GM21619 (cell line): Measurements from ENCODE around the gene PI4KA.
A peak's percentile ranks its signal among the peaks of the same experiment; 100 is the strongest.
"Not testable (repeated sequence)": the region's sequence is repeated elsewhere in the genome, so short reads cannot be mapped to it uniquely, and the experiment has no call there.

Experiments used
- ATAC-seq: cut with Tn5 transposase; IDR thresholded peaks from one replicate; pipeline ENCODE4 v1.9.1; 2021; ENCODE audit not compliant: unreplicated experiment

PI4KA gene

GRCh38 chr22:20858615-20859416 lies at the start of gene PI4KA, which contains the start of gene SNAP29:
TSS of gene PI4KA (minus strand) at chr22:20858811. CDS start at chr22:20858725, 86 bp downstream.
TSS of gene SNAP29 (plus strand) at chr22:20859007. CDS start at chr22:20859111, 104 bp downstream.
- ATAC-seq = peak; percentile 90

DNA sequence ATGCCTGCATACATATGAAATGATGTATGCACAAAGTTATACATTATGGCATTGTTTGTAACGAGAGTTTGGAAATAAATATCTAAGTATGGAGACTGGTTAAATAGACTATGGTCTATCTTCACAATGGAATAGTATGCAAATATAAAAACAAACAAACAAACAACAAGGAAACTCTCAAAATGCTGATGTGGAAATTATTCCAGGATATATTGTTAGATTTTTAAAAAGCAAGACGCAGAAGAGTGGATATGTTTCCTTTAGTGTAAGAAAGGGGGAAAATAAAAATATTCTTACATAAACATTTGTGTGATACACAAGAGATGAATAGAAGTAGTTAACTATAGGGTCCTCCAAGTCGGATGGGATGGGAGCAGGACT lies 47.8 kb upstream of the PI4KA start:
- ATAC-seq = no peak

GRCh38 chr22:20905415-20906386 lies 47.1 kb upstream of the PI4KA start:
- no peak for ATAC-seq

- ATAC-seq = no peak
These were observed 46.4 kb upstream of the PI4KA start for GRCh38 chr22:20904980-20905355.

- ATAC-seq = no peak
These were observed 45.7 kb upstream of the PI4KA start for GRCh38 chr22:20904008-20904979.

- no peak for ATAC-seq
These were observed 44.5 kb upstream of the PI4KA start for GRCh38 chr22:20903093-20903492.

DNA sequence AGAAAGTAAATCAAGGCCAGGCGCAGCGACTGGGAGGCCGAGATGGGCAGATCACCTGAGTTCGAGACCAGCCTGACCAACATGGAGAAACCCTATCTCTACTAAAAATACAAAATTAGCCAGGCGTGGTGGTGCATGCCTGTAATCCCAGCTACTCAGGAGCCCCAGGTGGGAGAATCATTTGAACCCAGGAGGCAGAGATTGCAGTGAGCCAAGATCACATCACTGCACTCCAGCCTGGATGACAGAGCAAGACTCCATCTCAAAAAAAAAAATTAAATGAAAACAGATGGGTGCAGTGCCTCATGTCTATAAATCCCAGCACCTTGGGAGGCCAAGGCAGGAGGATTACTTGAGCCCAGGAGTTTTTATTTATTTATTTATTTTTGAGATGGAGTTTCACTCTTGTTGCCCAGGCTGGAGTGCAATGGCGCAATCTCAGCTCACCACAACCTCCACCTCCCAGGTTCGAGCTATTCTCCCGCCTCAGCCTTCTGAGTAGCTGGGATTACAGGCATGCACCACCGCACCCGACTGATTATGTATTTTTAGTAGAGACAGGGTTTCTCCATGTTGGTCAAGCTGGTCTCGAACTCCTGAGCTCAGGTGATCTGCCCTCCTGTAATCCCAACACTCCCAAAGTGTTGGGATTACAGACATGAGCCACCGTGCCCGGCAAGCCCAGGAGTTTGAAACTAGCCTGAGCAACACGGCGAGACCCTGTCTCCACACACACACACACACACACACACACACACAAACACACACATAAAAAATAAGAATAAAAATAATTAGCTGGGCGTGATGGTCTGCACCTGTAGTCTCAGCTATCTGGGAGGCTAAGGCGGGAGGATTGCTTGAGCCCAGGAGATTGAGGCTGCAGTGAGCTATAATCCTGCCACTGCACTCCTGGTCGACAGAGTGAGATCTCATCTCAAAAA lies 42.8 kb upstream of the PI4KA start:
- not testable (repeated sequence) for ATAC-seq

DNA sequence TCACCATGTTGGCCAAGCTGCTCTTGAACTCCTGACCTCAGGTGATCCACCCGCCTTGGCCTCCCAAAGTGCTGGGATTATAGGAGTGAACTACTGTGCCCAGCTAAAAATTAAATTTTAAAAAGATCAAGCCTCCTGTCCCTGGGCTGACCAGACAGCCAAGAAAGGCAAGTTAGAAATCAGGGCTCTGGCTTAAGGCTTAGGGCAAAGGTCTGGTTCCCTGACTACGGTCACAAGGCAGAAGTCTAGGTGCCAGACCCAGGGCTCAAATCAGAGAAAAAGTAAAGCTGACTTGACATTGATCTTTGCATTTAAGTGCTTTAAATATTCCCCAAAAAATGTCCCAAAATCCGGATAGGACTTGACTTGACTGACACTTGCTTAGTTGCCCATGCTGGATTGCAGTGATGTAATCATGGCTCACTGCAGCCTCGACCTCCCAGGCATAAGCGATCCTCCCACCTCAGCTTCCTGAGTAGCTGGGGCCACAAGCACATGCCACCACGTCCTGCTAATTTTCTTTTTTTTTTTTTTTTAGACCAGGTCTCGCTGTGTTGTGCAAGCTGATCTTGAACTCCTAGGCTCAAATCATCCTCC lies 41.3 kb upstream of the PI4KA start:
- ATAC-seq = no peak

GRCh38 chr22:20897737-20898136 lies 39.1 kb upstream of the PI4KA start:
- ATAC-seq = not testable (repeated sequence)

DNA sequence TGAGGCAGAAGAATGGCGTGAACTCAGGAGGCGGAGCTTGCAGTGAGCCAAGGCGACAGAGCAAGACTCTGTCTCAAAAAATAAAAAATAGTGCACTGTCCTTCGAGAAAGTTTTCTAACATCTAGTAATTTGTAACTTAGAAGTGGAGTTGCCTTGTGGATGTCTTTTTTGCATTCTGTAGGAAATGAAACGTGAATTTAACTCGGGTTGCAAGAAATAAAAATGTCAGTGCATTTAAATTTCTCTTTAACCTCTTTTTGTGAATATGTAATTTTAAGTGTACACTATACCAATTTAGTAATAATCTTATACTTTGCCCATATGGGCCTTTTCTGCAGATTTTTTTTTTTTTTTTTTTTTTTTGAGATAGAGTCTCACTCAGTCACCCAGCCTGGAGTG lies 32.4 kb upstream of the PI4KA start:
- no peak for ATAC-seq

DNA sequence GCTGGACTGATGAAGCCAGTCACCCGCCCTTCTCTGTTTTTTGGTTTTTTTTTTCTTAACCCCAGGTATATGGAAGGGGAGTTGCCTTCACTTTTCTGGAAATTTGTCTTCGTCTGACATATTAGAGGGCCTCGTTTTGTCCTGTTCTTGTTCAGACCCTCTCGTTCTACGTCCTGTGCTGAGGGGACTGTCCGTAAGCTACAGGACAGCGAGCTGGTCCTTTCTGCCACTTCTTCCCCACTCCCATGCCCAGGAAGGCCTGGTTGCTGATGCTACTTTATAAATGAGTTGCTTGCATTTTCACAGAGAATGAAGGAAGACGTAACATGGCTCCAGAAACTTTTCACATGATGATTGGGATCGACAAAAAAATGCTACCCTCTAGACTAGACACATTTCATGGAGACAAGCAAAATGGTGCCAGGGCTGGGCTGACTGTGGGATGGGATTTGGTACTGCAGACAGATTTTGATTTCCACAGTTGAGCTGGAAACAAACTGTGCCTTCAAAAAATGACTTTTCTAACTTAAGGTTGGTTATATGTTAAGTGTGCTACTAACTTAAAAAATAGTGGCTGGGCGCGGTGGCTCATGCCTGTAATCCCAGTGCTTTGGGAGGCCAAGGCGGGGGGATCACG lies 31.4 kb upstream of the PI4KA start:
- ATAC-seq = no peak

GRCh38 chr22:20889025-20889704 lies 30.6 kb upstream of the PI4KA start:
- no peak for ATAC-seq

DNA sequence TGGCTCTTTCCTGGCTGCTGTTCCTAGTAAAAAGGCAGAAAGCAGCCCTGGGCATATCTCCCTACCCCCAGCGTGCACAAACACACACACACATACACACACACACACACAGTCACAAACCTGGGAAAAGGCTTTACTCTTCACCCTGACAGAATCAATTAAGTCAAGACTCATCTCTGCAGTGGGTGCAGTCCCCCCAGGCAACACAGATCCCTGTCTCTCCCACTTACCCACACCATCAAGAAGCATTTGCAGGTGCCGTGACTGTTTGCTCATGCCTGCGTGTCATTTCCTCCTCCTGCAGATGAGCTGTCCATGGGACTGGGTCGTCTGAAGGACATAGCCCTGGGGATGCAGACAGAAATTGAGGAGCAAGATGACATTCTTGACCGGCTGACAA lies 28.8 kb upstream of the PI4KA start:
- no peak for ATAC-seq

GRCh38 chr22:20885557-20886323 lies 27.1 kb upstream of the PI4KA start:
- peak; percentile 56 for ATAC-seq

DNA sequence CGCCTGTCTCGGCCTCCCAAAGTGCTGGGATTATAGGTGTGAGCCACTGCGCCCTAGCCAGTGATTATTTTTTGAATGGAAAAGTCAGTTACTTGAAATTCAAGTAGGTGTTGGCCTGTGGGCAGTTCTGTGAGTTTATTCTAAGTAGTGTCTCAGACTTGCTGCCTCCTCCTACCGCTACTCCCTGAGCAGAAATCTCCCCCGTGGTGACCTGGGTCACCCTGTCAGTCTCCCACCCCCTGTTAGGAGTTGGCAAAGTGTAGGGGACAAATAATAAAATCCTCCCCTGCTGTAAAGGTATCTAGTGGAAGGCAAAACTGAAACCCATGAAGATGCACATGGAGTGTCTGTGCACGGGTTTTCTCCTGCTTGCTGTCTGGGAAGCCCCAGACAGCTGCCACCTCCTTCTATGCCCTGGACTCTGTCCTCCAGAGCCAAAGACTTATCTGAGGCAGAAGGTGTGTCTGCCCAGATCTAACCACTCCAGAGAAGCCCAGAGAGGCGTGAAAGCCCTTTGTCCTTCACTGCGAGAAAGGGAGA lies 26.5 kb upstream of the PI4KA start:
- no peak for ATAC-seq

GRCh38 chr22:20884454-20884853 lies 25.8 kb upstream of the PI4KA start:
- no peak for ATAC-seq

- ATAC-seq = no peak
These were observed 24.2 kb upstream of the PI4KA start for GRCh38 chr22:20882855-20883254.
